Kidney (tissue), 14 donors: ENCODE measurements around the gene MIB1. TPM values are rescaled to one million over a fixed set of nuclear protein-coding genes. Genes with fewer than 3 reads are reported as not detected.

Source experiments
- DNase-seq, 5 donors: peaks; one replicate each; pipeline ENCODE4 v3.0.0-alpha.2; 2013 to 2020
- FAIRE-seq: peaks from 2 replicates; lab custom pipeline; 2012; peaks lifted over from hg19 to GRCh38; lab: Jason Lieb, UNC
- H3K27ac ChIP-seq, 2 donors: one replicate each; pipeline ENCODE4 v1.7.0; 2013; ENCODE audit warnings: low read depth in 2 of 2, low read length in 2 of 2, inconsistent platforms in 1 of 2
- H3K27me3 ChIP-seq: one replicate; pipeline ENCODE4 v1.7.1; 2013; ENCODE audit warnings: low read length, inconsistent platforms; ENCODE audit not compliant: control insufficient read depth, insufficient read depth
- H3K36me3 ChIP-seq, 3 donors: one replicate each; pipeline versions ENCODE4 v1.7.0 to v1.7.1; 2013; ENCODE audit warnings: low read length in 3 of 3, control low read depth in 1 of 3, inconsistent platforms in 1 of 3; ENCODE audit not compliant: insufficient read depth in 3 of 3, control insufficient read depth in 2 of 3
- H3K4me1 ChIP-seq, 3 donors: one replicate each; pipeline versions ENCODE4 v1.7.0 to v1.7.1; 2013; ENCODE audit warnings: low read length in 3 of 3, inconsistent platforms in 1 of 3, low read depth in 1 of 3; ENCODE audit not compliant: control insufficient read depth in 2 of 3, insufficient read depth in 2 of 3
- H3K4me3 ChIP-seq, 3 donors: one replicate each; pipeline versions ENCODE4 v1.7.0 to v1.8.1; 2013; ENCODE audit warnings: low read length in 3 of 3, control low read depth in 1 of 3, inconsistent platforms in 1 of 3
- H3K9ac ChIP-seq, 3 donors: one replicate each; pipeline versions ENCODE4 v1.7.0 to v1.7.1; 2013; ENCODE audit warnings: low read length in 3 of 3, control low read depth in 1 of 3, inconsistent platforms in 1 of 3
- H3K9me3 ChIP-seq, 3 donors: one replicate each; pipeline versions ENCODE4 v1.7.0 to v1.7.1; 2013; ENCODE audit warnings: low read length in 3 of 3, control low read depth in 1 of 3, inconsistent platforms in 1 of 3; ENCODE audit not compliant: control insufficient read depth in 2 of 3, insufficient read depth in 1 of 3
- intact Hi-C: fragments of 100-400 bp; cut with DNase I; formaldehyde crosslinking; loops from one replicate; pipeline ENCODE4 v1.11.1; 2022
- polyA plus RNA-seq: library from polyadenylated mRNA; stranded (reverse); fragments of 350-450 nt; fragmentation: Illumina TruSeq; extraction: RNeasy Lipid Tissue Mini Kit (QIAGEN cat#74804); gene quantifications from one replicate; pipeline ENCODE4 v1.2.3, GENCODE V29; 2014; ENCODE audit warnings: low read depth, low replicate concordance; ENCODE audit not compliant: insufficient read depth
- total RNA-seq: library from RNA; stranded (reverse); fragmentation: NEBNext Ultra II Directional; extraction: Animal tissue kit (Norgen Biotek cat#: 25700); gene quantifications from one replicate; pipeline ENCODE4 v1.2.1, GENCODE V29; 2021
- TF ChIP-seq, protein P1 (sequence below): IDR thresholded peaks from 3 replicates; pipeline ENCODE4 v1.5.1; 2012; ENCODE audit warnings: mild to moderate bottlenecking, moderate library complexity, borderline replicate concordance; ENCODE audit not compliant: insufficient read depth; ENCODE audit errors: extremely low read depth
- donor health status: control.
- donor health status: control.
- donor health status: control.
- donor health status: control.
- donor health status: control.
- donor health status: DM: yes; HTN: yes; CAD: no.
- donor health status: Normal renal cell carcinoma (clear cell type).

Gene MIB1
- total and polyA plus RNA-seq, 2 donors from 2014 or later: 4.5 to 38.6 TPM

DNA sequence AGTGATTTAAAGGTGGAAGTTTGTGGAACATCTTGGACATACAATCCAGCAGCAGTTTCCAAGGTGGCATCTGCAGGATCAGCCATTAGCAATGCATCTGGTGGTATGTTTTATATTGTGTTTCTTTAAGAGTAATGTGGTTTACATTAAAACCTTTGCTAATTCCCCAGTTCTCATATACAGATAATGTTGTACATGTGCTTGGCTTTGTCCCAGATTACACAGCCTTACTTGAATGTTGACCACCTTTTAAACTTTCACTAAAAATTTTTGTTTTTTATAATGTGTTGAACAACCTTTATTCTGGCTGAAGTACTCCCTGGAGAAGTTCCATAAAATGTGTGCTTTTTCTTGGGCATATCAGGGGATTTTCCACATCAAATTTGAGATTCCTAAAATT lies 57.5 kb downstream of the MIB1 start:
- H3K9me3 ChIP-seq: no peaks in the 10 kb centered on the region
- intact Hi-C loops: no loop called here

DNA sequence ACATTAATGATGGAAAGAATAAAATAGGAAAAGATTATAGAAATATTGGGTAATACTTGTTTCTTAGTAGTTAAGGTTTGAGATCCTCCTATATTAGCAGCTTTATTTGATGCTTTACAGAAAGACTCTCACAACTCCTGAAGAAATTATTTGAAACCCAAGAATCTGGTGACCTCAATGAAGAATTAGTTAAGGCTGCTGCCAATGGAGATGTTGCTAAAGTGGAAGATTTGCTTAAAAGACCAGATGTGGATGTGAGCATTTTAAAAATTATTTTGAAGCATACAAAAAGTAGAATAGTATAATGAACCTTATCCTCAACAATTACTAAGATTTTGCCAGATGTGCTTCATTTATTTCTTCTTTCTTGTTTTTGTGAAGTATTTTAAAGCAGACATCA lies 59.1 kb downstream of the MIB1 start:
- Histone ChIP-seq H3K9ac (no peak overlapping the region), H3K9me3 (no peaks in the 10 kb centered on the region), H3K27me3 (no peaks in the 10 kb centered on the region), H3K4me3 (no peak overlapping the region), H3K27ac (no peak overlapping the region), H3K4me1 (no peaks in the 10 kb centered on the region), H3K36me3 (peaks cover 0 to 2% (median 2%) of the 10 kb centered on the region in 3 donors)
- TF ChIP-seq, protein P1, sequence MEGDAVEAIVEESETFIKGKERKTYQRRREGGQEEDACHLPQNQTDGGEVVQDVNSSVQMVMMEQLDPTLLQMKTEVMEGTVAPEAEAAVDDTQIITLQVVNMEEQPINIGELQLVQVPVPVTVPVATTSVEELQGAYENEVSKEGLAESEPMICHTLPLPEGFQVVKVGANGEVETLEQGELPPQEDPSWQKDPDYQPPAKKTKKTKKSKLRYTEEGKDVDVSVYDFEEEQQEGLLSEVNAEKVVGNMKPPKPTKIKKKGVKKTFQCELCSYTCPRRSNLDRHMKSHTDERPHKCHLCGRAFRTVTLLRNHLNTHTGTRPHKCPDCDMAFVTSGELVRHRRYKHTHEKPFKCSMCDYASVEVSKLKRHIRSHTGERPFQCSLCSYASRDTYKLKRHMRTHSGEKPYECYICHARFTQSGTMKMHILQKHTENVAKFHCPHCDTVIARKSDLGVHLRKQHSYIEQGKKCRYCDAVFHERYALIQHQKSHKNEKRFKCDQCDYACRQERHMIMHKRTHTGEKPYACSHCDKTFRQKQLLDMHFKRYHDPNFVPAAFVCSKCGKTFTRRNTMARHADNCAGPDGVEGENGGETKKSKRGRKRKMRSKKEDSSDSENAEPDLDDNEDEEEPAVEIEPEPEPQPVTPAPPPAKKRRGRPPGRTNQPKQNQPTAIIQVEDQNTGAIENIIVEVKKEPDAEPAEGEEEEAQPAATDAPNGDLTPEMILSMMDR: no peak
- DNase-seq (no peak), FAIRE-seq (no peak)
- intact Hi-C loops: no loop called here

More for the DNA sequence above, 57.5 kb downstream of the MIB1 start:
- H3K36me3 ChIP-seq: peaks cover 0 to 2% (median 0%) of the 10 kb centered on the region in 3 donors
- FAIRE-seq: no peak
- H3K4me3 ChIP-seq: no peak overlapping the region
- H3K9ac ChIP-seq: no peak overlapping the region
- TF ChIP-seq, protein P1: no peak
- no peaks in the 10 kb centered on the region for H3K27me3 ChIP-seq
- DNase-seq: no peak
- H3K27ac ChIP-seq: no peak overlapping the region
- H3K4me1 ChIP-seq: no peaks in the 10 kb centered on the region

DNA sequence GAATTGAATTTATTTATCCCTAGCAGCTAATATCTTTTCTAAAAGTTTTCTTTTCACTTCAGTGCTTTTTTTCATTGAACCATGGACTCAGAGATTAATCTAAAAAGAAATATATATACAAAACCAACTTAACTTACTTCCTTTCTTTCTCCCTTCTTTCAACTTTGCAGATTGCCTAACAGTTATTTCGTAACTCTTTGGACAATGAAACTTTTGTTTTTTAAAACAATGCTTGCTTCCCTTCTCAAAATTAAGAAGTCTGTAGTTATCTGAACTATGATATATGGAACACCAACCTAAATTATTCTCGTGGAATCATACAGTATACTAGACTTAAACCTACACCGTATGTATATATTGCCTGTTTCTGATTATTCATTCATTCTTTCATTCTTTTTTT lies 62.9 kb downstream of the MIB1 start:
- Histone ChIP-seq H3K9me3 (no peaks in the 10 kb centered on the region), H3K36me3 (peaks cover 0 to 2% (median 2%) of the 10 kb centered on the region in 3 donors), H3K9ac (no peak overlapping the region), H3K4me3 (no peak overlapping the region), H3K4me1 (no peaks in the 10 kb centered on the region), H3K27ac (no peak overlapping the region), H3K27me3 (no peaks in the 10 kb centered on the region)
- TF ChIP-seq, protein P1: no peak
- no peak for FAIRE-seq
- no peak for DNase-seq
- intact Hi-C loops: no loop called here
